ENCODE data around the gene ARPC4. TPM values are rescaled to one million over a fixed set of nuclear protein-coding genes. Genes with fewer than 3 reads are reported as not detected.

The ARPC4 gene
- total RNA-seq, 2 donors from 2014 or later, result 323 to 381 TPM

DNA sequence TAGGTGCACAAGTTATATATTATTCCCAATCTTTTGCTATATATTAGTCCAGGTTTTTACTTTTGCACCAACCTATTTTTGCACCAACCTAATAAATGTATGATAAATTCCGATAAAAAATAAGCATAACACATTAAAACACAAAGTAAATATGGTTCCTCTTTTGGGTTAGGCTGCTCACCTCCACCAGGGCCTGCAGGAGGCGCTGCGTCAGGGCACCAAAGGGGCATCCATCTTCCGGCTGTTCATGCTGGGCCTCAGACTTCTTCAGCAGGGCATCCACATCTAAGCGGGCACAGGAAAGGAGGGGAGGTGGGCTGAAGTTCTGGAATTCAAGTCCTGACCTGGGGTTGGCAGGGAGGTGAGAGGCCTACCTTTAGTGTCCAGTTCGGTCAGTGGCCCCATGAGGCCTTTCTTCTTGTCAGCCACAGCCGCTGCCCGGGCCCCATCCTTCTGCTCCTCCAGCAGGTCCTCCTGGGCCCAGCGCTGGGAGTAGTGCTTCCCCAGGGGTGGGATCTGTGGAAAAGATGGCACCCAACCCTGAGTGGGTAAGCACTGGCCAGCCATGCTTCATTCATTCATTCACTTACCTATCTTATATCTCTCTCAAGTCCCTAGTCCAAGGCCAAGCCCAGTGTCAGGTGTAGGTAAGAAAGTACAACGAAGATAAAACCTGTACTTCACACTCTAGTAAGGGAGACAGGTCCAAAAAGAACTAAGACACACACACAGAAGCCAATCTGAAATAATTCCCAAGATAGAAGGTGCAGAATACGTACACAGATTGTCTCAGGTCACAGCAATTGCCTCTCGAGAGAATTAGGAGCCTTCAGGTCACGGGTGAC, 5.8 kb upstream of the ARPC4 start:
- no peaks in the 10 kb centered on the region for H3K9me3 Mint-ChIP-seq
- peak overlapping the region; percentile 9 to 21 for H3K27ac Mint-ChIP-seq
- no peak for ATAC-seq
- H3K27me3 Mint-ChIP-seq, result no peaks in the 10 kb centered on the region
- peaks cover 36% of the 10 kb centered on the region for H3K36me3 Mint-ChIP-seq
- no peak overlapping the region for H3K4me3 Mint-ChIP-seq
- no peak for DNase-seq (ENCODE audit: low spot score)
- H3K4me1 Mint-ChIP-seq (ENCODE audit: low read depth in 2 of 2), result peaks cover 37 to 46% of the 10 kb centered on the region in 2 donors

GRCh38 chr3:9787714-9788113, 5.2 kb upstream of the ARPC4 start:
- H3K4me1 Mint-ChIP-seq (ENCODE audit: low read depth in 2 of 2), result peaks cover 31 to 40% of the 10 kb centered on the region in 2 donors
- no peak overlapping the region for H3K4me3 Mint-ChIP-seq
- H3K36me3 Mint-ChIP-seq, result peaks cover 29% of the 10 kb centered on the region
- H3K9me3 Mint-ChIP-seq, result no peaks in the 10 kb centered on the region
- ATAC-seq, result no peak
- H3K27ac Mint-ChIP-seq, result peak overlapping the region; percentile 9 to 21
- no peaks in the 10 kb centered on the region for H3K27me3 Mint-ChIP-seq
- DNase-seq (ENCODE audit: low spot score), result no peak

DNA sequence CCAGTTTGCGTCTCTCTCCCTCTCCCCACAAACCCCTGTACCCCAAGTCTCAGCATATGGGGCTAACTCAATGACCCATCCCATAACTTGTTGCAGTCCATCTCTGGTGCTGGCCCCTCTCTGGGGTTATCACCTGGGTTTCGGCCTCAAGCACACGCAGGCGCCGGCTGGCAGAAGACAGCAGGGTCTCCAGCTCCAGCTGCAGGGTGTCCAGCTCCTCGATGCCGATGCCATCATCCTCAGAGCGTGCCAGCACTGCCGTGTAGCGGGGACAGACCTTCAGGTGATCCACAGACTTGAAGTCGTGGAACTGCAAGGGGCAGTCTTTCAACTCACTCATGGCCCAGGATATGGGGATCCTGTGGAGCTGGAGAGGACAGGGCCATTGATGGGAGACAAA, 1.8 kb upstream of the ARPC4 start:
- Mint-ChIP-seq H3K27ac (peak overlapping the region; percentile 99), H3K4me3 (peak overlapping the region; percentile 99), H3K4me1 (ENCODE audit: low read depth in 2 of 2) (peaks cover 49 to 51% of the 10 kb centered on the region in 2 donors), H3K27me3 (no peaks in the 10 kb centered on the region), H3K9me3 (no peaks in the 10 kb centered on the region), H3K36me3 (peaks cover 37% of the 10 kb centered on the region)
- no peak for ATAC-seq
- DNase-seq (ENCODE audit: low spot score), result no peak

- ATAC-seq, result no peak
- H3K4me3 Mint-ChIP-seq, result peak overlapping the region; percentile 99
- no peaks in the 10 kb centered on the region for H3K9me3 Mint-ChIP-seq
- peak overlapping the region; percentile 99 for H3K27ac Mint-ChIP-seq
- peak; percentile 26 for DNase-seq (ENCODE audit: low spot score)
- peaks cover 37% of the 10 kb centered on the region for H3K36me3 Mint-ChIP-seq
- H3K27me3 Mint-ChIP-seq, result no peaks in the 10 kb centered on the region
- H3K4me1 Mint-ChIP-seq (ENCODE audit: low read depth in 2 of 2), result peaks cover 51% of the 10 kb centered on the region in 2 donors
These were observed 985 bp upstream of the ARPC4 start for GRCh38 chr3:9791790-9792404.

GRCh38 chr3:9793161-9793781, 389 bp downstream of the ARPC4 start:
- Mint-ChIP-seq H3K4me1 (ENCODE audit: low read depth in 2 of 2) (peaks cover 55 to 57% of the 10 kb centered on the region in 2 donors), H3K9me3 (no peaks in the 10 kb centered on the region), H3K27ac (peak overlapping the region; percentile 99), H3K4me3 (peak overlapping the region; percentile 99), H3K36me3 (peaks cover 33% of the 10 kb centered on the region), H3K27me3 (no peaks in the 10 kb centered on the region)
- ATAC-seq, result peak in 1 of 2 donors; percentile 36
- DNase-seq (ENCODE audit: low spot score), result no peak

DNA sequence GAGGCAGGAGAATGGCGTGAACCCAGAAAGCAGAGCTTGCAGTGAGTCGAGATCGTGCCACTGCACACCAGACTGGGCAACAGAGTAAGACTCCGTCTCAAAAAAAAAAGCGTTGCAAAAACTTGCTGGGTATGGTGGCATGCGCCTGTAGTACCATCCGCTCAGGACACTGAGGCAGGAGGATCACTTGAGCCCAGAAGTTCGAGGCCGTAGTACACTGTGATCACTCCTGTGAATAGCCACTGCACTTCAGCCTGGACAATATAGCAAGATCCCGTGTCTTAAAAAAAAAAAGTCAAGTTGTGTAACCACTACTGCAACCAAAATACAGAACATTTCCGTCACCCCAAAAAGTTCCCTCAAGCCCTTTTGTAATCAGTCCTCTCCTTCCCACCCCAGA, 1.5 kb downstream of the ARPC4 start:
- Mint-ChIP-seq H3K9me3 (no peaks in the 10 kb centered on the region), H3K36me3 (peaks cover 34% of the 10 kb centered on the region), H3K4me3 (peak overlapping the region; percentile 99), H3K27ac (peak overlapping the region; percentile 99), H3K27me3 (no peaks in the 10 kb centered on the region), H3K4me1 (ENCODE audit: low read depth in 2 of 2) (peaks cover 51 to 58% of the 10 kb centered on the region in 2 donors)
- DNase-seq (ENCODE audit: low spot score) (peak; percentile 26), ATAC-seq (no peak)

DNA sequence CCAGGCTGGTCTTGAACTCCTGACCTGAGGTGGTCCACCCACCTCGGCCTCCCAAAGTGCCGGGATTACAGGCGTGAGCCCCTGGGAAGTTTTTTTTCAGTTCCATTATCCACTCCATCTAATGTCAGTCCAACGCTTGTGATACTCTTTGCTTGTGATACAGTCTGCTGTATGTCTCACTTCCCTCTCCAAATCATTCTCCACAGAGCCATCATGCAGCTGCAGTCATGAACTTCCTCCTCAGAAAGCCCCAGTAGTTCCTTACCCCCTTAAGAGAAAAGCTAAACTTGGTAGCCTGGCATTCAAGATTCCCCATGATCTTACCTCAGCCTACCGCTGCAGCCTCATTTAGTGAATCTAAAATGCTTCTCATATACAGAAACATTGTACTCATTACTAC, 2.3 kb downstream of the ARPC4 start:
- DNase-seq (ENCODE audit: low spot score) (peak; percentile 31), ATAC-seq (no peak)
- Mint-ChIP-seq H3K4me1 (ENCODE audit: low read depth in 2 of 2) (peaks cover 47 to 54% of the 10 kb centered on the region in 2 donors), H3K4me3 (peak overlapping the region; percentile 87), H3K9me3 (no peaks in the 10 kb centered on the region), H3K36me3 (peaks cover 30% of the 10 kb centered on the region), H3K27ac (peak overlapping the region; percentile 99), H3K27me3 (no peaks in the 10 kb centered on the region)

DNA sequence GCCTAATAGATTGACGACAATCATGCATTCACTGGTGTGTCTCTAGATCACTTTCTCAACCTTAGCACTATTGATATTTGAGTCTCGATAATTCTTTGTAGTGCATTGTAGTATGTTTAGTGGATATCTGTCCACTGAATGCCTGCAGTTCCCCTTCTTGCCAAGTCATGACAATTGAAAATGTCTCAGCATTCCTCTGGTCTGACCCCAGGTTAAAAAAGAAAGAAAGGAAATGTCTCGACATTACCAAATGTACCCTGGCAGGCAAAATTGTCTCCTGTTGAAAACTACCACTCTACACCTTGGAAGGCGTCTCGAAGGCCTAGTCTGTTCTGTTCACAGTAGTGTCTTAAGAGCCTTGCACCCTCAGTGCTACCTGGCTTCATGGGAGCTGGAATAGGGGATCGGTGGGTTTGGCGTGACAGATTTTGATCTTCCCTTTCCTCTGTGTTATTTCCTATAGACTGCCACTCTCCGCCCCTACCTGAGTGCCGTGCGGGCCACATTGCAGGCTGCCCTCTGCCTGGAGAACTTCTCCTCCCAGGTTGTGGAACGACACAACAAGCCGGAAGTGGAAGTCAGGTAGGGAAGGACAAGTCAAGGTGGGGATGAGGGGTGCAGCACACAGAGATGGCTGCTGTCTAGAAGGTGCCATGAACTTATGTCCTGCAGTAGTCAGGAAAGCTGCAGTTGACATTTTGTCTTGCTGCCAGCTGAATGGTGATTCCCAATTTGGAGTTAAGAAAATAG, 4.5 kb downstream of the ARPC4 start:
- Mint-ChIP-seq H3K4me1 (ENCODE audit: low read depth in 2 of 2) (peaks cover 31 to 36% of the 10 kb centered on the region in 2 donors), H3K4me3 (no peak overlapping the region), H3K27ac (peak overlapping the region in 1 of 2 donors; percentile 99)

DNA sequence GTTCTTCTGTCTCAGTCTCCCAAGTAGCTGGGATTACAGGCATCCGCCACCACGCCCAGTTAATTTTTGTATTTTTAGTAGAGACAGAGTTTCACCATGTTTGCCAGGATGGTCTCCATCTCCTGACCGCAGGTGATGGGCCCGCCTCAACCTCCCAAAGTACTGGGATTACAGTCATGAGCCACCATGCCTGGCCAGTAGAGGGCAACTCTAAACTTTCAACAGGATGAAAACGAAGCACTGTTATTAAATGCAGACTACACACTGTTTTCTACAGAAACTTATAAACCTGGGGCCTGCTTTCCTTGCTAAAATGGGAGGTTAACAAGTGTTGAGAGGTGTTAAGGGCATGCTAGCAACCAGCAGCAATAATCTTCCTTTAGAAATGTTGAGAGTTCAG, 7.6 kb downstream of the ARPC4 start:
- H3K9me3 Mint-ChIP-seq, result no peaks in the 10 kb centered on the region

More for the DNA sequence above, 4.5 kb downstream of the ARPC4 start:
- peaks cover 26% of the 10 kb centered on the region for H3K36me3 Mint-ChIP-seq
- no peaks in the 10 kb centered on the region for H3K9me3 Mint-ChIP-seq
- H3K27me3 Mint-ChIP-seq, result no peaks in the 10 kb centered on the region
- DNase-seq (ENCODE audit: low spot score), result no peak
- ATAC-seq, result no peak

DNA sequence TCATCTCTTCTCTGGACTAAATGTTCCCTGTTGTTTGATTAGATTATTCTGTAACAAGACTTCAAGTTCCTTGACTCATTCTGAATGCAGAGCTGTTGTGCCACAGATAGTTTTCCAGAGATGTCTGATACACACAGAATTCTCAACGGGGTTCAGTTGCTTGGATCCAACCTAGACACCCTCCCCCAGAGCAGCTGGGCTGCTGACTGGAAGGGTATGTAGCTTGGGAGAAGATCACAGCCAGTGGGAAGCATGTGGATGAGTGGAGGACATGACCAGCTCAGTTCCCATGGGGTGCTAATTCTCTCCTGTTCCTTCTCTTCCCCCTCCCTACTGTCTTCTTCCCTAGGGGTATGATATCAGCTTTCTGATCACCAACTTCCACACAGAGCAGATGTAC, 10.6 kb downstream of the ARPC4 start:
- Mint-ChIP-seq H3K27me3 (no peaks in the 10 kb centered on the region), H3K4me1 (ENCODE audit: low read depth in 2 of 2) (peaks cover 28 to 37% of the 10 kb centered on the region in 2 donors), H3K9me3 (no peaks in the 10 kb centered on the region), H3K4me3 (no peak overlapping the region), H3K27ac (peak overlapping the region in 1 of 2 donors; percentile 61), H3K36me3 (peaks cover 18% of the 10 kb centered on the region)
- ATAC-seq, result no peak
- no peak for DNase-seq (ENCODE audit: low spot score)

More for the DNA sequence above, 7.6 kb downstream of the ARPC4 start:
- DNase-seq (ENCODE audit: low spot score), result no peak
- peaks cover 26 to 34% of the 10 kb centered on the region in 2 donors for H3K4me1 Mint-ChIP-seq (ENCODE audit: low read depth in 2 of 2)
- no peak overlapping the region for H3K27ac Mint-ChIP-seq
- no peak overlapping the region for H3K4me3 Mint-ChIP-seq
- no peak for ATAC-seq
- H3K36me3 Mint-ChIP-seq, result peaks cover 23% of the 10 kb centered on the region
- H3K27me3 Mint-ChIP-seq, result no peaks in the 10 kb centered on the region

DNA sequence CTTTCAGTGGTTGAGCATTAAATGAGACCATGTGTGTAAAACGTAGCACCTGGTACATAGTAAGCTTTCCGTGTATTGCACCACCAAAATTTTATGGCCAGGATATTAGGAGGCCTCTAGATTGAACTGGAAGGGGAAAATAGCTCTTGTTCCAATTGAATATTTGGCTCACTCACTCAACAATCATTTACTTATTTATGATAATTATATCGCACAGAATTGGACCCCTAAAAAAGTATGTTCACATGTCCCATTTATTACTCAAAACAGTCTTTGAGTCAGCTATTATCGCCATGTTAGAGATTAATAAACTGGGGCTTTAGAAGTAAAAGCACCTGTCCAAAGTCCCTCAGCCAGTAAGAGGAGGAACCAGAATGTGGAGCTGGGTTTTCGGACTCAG, 12.1 kb downstream of the ARPC4 start:
- Mint-ChIP-seq H3K4me3 (no peak overlapping the region), H3K36me3 (peaks cover 18% of the 10 kb centered on the region), H3K27me3 (no peaks in the 10 kb centered on the region), H3K9me3 (no peaks in the 10 kb centered on the region), H3K27ac (peak overlapping the region; percentile 20 to 61), H3K4me1 (ENCODE audit: low read depth in 2 of 2) (peaks cover 40 to 47% of the 10 kb centered on the region in 2 donors)
- DNase-seq (ENCODE audit: low spot score), result no peak
- ATAC-seq, result no peak

- Mint-ChIP-seq H3K9me3 (no peaks in the 10 kb centered on the region), H3K27ac (peak overlapping the region in 1 of 2 donors; percentile 91), H3K4me3 (no peak overlapping the region), H3K36me3 (peaks cover 20% of the 10 kb centered on the region), H3K4me1 (ENCODE audit: low read depth in 2 of 2) (peaks cover 49 to 56% of the 10 kb centered on the region in 2 donors), H3K27me3 (no peaks in the 10 kb centered on the region)
- no peak for ATAC-seq
- no peak for DNase-seq (ENCODE audit: low spot score)
These were observed 13.3 kb downstream of the ARPC4 start for GRCh38 chr3:9806137-9806536.

Measured in natural killer cell treated with Interleukin-12 subunit alpha and Interleukin-12 subunit beta and Interleukin-15 and Interleukin-18, amount 100 ng/mL, for 72 hours (primary cell).